Mesothelial cell of epicardium (in vitro differentiated cells): ENCODE measurements around the gene INTS3. TPM values are rescaled to one million over a fixed set of nuclear protein-coding genes. Genes with fewer than 3 reads are reported as not detected.
A peak's percentile ranks its signal among the peaks of the same experiment; 100 is the strongest.
"Not testable (repeated sequence)": the region's sequence is repeated elsewhere in the genome, so short reads cannot be mapped to it uniquely, and the experiment has no call there.

Source experiments
- DNase-seq, 2 experiments: peaks; one replicate each; pipeline ENCODE4 v3.0.0; 2021; ENCODE audit warnings: low spot score in 2 of 2; ENCODE audit not compliant: unreplicated experiment in 2 of 2
- H3K27ac Mint-ChIP-seq: 2 replicates; pipeline ENCODE4 v1.8.0; 2021; ENCODE audit warnings: mixed read lengths
- H3K27me3 Mint-ChIP-seq: 2 replicates; pipeline ENCODE4 v1.8.0; 2021; ENCODE audit warnings: low read depth, mixed read lengths
- H3K36me3 Mint-ChIP-seq: 2 replicates; pipeline ENCODE4 v1.8.0; 2021; ENCODE audit warnings: mixed read lengths
- H3K4me1 Mint-ChIP-seq: 2 replicates; pipeline ENCODE4 v1.8.0; 2021; ENCODE audit warnings: mixed read lengths
- H3K4me3 Mint-ChIP-seq: 2 replicates; pipeline ENCODE4 v1.8.0; 2021; ENCODE audit warnings: mild to moderate bottlenecking, moderate library complexity, mixed read lengths
- H3K9me3 Mint-ChIP-seq: 2 replicates; pipeline ENCODE4 v1.8.0; 2021; ENCODE audit warnings: mixed read lengths
- CTCF ChIP-seq: fragments of 200-600 bp; sonication (generic); IDR thresholded peaks from one replicate; pipeline ENCODE4 v1.5.0; 2021; ENCODE audit warnings: antibody characterized with exemption; ENCODE audit not compliant: unreplicated experiment
- total RNA-seq: library from RNA; stranded (reverse); gene quantifications from 3 replicates; pipeline ENCODE4 v1.2.1, GENCODE V29; 2021

Gene INTS3
- total RNA-seq, 1 donor from 2014 or later: 120 TPM

GRCh38 chr1:153723687-153724086, 4.2 kb upstream of the INTS3 start:
- no peaks in the 10 kb centered on the region for H3K36me3 Mint-ChIP-seq
- no peak for DNase-seq
- no peak overlapping the region for H3K4me3 Mint-ChIP-seq
- H3K9me3 Mint-ChIP-seq: no peaks in the 10 kb centered on the region
- no peak overlapping the region for H3K27ac Mint-ChIP-seq
- H3K27me3 Mint-ChIP-seq: no peaks in the 10 kb centered on the region
- TF ChIP-seq CTCF: no peak
- H3K4me1 Mint-ChIP-seq: peaks cover 7% of the 10 kb centered on the region

GRCh38 chr1:153724634-153725033, 3.2 kb upstream of the INTS3 start:
- not testable (repeated sequence) for H3K27ac Mint-ChIP-seq, H3K4me3 Mint-ChIP-seq, H3K36me3 Mint-ChIP-seq, H3K27me3 Mint-ChIP-seq, H3K9me3 Mint-ChIP-seq, DNase-seq
- peaks cover 15% of the 10 kb centered on the region for H3K4me1 Mint-ChIP-seq

- no peaks in the 10 kb centered on the region for H3K27me3 Mint-ChIP-seq
- H3K9me3 Mint-ChIP-seq: no peaks in the 10 kb centered on the region
- peak overlapping the region; percentile 96 for H3K4me3 Mint-ChIP-seq
- TF ChIP-seq CTCF: no peak
- peak overlapping the region; percentile 97 for H3K27ac Mint-ChIP-seq
- peak; percentile 19 to 54 for DNase-seq
- peaks cover 22% of the 10 kb centered on the region for H3K4me1 Mint-ChIP-seq
- peaks cover 6% of the 10 kb centered on the region for H3K36me3 Mint-ChIP-seq
These were observed 636 bp downstream of the INTS3 start for GRCh38 chr1:153728305-153729066.

- DNase-seq: no peak
- peaks cover 6% of the 10 kb centered on the region for H3K36me3 Mint-ChIP-seq
- no peak overlapping the region for H3K27ac Mint-ChIP-seq
- H3K27me3 Mint-ChIP-seq: no peaks in the 10 kb centered on the region
- H3K4me3 Mint-ChIP-seq: no peak overlapping the region
- TF ChIP-seq CTCF: no peak
- no peaks in the 10 kb centered on the region for H3K9me3 Mint-ChIP-seq
- H3K4me1 Mint-ChIP-seq: peaks cover 22% of the 10 kb centered on the region
These were observed 2.7 kb downstream of the INTS3 start for GRCh38 chr1:153730468-153730988.

GRCh38 chr1:153733970-153734369, 6.1 kb downstream of the INTS3 start:
- Mint-ChIP-seq H3K4me3 (no peak overlapping the region), H3K27ac (no peak overlapping the region), H3K36me3 (peaks cover 9% of the 10 kb centered on the region), H3K9me3 (no peaks in the 10 kb centered on the region), H3K27me3 (no peaks in the 10 kb centered on the region), H3K4me1 (peaks cover 13% of the 10 kb centered on the region)
- DNase-seq: no peak
- TF ChIP-seq CTCF: no peak

- DNase-seq: no peak
- Mint-ChIP-seq H3K9me3 (no peaks in the 10 kb centered on the region), H3K27ac (no peak overlapping the region), H3K36me3 (peaks cover 9% of the 10 kb centered on the region), H3K27me3 (no peaks in the 10 kb centered on the region), H3K4me3 (no peak overlapping the region), H3K4me1 (peaks cover 8% of the 10 kb centered on the region)
- TF ChIP-seq CTCF: no peak
These were observed 6.7 kb downstream of the INTS3 start for GRCh38 chr1:153734396-153735089.
